H4 (cell line): Measurements from ENCODE around the gene CIBAR2. TPM values are rescaled to one million over a fixed set of nuclear protein-coding genes. Genes with fewer than 3 reads are reported as not detected.

Experiments
- DNase-seq: peaks from one replicate; pipeline ENCODE4 v3.0.0-alpha.2; 2015; ENCODE audit warnings: low spot score
- total RNA-seq: library from RNA; depleted of rRNA; stranded (reverse); fragments of >200 nt; shearing (Covaris generic); gene quantifications from 2 replicates; pipeline ENCODE4 v1.2.3, GENCODE V29; 2014

The CIBAR2 gene
- total RNA-seq, 1 experiment from 2014 or later = not detected

DNA sequence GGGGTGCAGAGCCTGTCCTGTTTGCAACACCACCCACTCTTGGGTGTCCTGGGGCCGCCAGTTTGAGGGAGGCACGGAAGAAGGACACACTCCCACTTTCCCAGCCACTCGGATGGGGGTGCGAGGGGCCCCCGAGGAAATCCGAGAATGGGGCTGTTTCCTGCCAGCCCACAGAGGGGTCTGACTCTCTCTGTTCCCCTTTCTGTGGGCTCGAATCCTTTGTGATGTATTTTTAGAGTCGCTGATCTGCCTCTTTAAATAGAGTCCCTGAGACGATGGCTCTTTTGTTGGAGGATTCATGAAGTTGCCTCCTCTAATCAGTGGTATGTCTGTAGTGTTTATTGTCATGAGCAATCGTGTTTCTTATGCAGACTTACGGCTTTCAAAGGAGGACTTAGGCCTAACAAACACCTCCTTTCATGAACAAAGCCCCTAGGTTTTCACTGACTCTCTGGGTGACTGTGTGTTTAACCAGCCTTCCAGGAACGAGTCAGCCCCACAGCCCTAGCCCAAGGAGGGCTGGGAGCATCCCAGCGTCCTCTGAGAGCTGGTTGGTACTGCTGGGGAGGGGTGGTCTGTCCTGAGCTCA is 29.1 kb downstream of the CIBAR2 start:
- no peak for DNase-seq

DNA sequence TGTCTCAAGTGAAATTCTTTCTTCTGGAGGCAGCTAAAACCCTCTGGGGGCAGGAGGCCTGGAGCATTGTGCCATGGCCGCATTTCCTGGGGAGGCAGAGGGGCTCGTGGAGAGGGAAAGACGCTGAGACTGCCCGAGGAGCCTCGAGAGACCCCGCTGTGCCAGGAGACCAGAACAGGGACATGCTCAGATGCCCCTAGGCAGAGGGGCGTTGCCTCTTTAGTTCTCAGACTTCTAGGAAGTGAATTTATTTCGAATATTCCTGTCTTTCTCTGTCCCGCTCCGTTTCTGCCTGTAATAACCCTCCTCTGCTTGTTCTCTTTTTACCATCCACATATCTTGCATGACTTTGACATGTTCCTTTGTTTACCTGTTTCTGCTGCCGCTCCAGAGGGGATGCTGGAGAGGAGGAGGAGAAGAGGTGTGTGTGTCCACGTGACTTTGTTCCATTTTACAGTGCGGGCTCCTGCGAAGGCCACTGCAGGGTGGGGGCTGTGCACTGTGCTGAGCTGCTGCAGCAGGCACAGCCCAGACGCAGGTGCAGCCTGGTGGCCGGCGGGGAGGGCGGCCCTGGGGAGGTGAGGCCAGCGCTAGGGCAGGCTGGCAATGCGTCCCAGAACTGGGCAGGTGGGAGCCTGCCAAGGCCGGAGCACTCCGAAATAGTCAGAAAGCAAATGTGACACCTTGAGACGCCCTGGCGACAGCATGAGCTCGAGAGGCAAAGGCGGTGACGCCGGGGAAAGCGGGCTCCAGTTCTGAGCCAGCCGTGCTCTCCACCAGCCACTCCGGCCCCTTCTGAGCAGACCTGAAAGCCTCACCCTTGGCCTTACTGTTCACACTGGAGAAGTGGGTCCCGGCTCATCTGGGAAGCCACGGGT is 29.9 kb downstream of the CIBAR2 start:
- DNase-seq = no peak

DNA sequence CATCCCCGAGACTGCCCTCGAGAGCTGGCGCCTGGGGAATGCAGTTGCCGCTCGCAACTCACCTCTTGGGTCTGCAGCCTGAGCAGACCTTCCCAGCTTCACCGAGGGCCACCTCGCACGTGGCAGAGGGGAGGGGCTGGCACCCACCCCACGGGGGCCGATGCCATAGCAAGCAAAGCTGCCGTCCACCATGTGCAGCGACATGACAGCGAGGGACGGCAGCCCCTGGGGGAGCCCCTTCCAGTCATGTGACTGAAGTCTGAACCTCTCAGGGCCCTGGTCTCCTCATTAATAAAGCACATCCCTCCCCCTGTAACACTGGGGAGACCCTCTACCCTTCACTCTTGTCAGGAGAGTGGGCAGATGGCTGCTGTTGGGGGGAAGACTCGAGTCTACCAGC is 30.5 kb downstream of the CIBAR2 start:
- DNase-seq = no peak

DNA sequence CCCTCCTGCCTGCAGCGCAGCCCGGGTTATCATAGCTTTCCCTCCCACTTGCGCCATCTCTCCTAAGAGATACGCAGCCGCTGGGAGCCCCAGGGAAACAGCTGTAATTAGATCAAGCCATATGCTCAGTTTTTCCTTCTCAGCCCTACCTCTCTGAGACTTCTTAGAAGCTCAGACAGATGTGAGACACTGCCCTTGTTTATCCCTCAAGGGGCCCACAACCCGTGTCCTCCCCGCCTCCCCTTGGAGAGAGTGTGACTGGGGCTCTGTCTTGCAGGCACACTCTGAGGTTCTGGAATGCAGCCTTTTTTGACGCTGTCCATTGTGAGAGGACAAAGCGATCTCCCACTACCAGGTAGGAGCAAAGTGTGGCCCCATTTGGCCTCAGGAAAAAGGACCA is 31.2 kb downstream of the CIBAR2 start:
- no peak for DNase-seq

DNA sequence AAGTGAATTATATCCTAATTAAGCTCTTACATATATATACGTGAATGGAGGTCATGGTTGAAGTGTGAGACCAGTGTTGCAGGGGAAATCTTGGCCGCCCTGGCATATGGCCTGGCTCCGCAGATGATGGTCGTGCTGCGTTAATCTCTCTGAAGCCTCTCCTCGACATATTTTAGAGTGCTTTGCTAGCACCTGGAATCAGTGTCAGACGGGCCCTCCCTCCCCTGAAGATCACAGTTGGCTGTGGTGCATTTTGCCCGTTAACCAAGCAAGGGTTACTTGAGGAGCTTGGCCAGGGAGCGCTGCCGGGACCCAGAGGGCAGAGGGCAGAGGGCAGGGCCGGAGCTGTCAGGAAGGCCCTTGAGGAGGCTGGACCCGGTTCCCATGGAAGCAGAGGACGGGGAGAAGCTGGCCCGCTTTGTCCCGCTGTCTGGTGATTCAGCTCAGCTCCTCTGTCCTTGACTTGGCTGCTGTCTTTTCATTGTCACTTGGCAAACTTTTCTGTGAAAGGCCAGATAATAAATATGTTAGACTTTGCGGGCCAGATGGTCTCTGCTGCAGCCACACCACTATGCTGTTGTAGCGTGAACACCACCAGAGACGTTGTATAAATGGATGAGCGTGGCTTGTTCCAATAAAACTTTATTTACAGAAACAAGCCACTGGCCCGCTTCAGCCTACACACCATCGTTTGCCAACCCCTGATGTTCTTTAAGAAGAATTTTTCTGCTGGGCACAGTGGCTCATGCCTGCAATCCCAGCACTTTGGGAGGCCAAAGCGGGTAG is 32.3 kb downstream of the CIBAR2 start:
- DNase-seq = no peak

DNA sequence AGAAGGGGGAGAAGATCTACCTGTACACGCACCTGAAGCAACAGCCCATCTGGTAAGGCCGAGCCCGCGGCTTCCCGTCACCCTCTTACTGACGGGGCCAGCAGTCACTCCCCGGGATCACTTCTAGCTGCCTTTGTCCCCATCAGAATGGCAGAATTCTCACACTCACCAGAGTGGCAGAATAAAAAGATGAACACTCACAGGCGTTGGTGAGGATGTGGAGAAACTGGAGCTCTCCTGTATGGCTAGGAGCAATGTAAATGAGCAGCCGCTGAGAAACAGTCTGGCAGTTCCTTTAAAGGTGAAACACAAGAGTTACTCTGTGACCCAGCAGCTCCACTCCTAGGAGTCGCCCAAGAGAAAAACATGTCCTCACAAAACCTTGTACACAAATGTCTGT is 33.3 kb downstream of the CIBAR2 start:
- DNase-seq = no peak

DNA sequence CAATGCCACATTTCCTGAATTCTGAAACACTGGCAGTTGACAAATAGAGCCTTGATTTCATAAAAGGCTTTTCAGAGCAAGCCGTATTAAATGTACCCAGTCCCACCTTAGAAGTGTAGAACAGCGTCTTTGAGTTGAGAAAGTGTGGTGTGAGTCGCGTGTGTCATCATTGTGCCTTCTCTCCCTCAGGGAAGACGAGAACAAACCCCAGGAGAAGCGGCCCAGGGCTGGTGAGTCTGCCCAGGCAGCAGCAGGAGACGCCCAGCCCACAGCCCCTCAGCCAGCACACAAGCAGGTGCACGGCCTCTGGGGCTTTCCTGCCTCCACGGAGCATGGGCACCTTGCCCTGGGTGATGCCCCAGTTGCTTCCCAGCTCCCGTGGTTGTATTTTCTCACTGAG is 34.0 kb downstream of the CIBAR2 start:
- no peak for DNase-seq

DNA sequence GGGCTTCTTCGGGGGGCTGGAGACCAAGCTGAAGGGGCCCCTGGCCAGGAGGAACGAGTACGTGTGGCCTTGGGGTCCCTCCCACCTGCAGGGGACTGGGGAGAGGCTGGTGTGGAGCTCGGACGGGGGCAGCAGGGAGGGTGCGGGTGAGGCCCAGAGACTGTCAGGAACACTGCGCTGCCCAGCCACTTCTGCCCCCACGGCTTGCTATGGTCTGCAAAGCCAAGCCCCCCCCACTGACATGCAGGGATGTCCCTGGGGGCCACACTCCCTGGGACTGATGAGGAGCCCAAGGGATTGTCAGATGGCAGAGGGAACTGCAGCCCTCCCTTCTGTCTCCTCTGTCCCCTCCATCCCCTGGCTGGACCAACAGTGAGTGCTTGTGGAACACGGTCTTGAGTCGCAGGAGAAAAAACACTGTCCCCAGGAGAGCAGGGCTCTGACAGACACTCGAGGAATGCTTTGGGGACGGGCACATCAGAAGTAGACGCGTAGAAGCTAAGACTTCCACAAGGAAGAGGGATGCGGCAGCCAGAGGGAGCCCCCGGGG is 34.6 kb downstream of the CIBAR2 start:
- no peak for DNase-seq

DNA sequence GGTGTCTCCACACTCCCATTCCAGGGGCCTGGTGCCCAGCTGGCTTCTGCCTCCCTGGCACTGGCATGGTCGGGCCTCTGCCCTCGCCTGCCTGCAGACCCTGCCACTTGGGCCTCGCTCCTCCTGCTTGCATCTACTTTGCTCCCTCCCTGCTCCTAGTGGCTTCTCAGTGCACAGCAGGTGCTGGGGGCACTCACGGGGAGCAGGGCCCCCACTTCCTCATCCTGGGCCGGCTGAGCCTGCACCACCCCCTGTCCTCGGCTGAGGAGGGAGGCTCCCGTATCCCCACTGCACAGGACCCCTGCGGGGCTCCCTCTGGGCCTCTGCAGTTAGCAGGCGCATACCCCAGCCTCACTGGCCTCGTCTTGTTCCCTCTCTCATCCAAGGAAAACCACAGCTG is 35.2 kb downstream of the CIBAR2 start:
- no peak for DNase-seq

DNA sequence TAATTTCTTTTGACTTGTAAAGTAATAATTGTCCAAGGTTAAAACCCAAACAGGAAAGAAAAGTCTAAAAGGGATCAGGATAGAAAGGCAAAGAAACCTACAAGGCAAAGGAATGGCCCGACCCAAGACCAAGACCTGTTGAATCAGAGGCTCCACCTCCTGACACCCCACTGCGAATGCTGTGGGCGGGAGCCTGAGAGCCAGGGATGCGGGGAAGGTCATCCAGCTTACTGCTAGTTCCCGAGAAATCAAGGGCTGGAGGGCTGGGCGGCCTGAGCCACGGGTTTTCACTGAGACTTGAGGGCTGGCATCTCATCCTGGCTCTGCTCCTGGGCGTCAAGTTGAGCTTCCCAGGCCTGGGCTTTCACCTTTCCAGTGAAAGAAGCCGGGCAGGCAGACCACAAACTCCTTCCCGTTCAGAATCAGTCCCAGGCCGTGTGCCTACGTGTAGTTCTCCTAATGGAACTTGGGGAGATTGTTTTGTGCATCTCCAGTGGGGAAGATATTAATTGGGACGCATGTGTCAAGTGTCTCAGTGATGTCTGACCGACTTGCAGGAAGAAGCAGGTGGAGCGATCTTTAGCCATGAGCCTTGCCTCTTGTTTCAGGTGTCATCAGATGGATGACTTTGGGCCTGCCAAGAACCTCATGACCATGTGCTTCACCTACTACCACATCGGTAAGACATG is 36.9 kb downstream of the CIBAR2 start:
- no peak for DNase-seq

DNA sequence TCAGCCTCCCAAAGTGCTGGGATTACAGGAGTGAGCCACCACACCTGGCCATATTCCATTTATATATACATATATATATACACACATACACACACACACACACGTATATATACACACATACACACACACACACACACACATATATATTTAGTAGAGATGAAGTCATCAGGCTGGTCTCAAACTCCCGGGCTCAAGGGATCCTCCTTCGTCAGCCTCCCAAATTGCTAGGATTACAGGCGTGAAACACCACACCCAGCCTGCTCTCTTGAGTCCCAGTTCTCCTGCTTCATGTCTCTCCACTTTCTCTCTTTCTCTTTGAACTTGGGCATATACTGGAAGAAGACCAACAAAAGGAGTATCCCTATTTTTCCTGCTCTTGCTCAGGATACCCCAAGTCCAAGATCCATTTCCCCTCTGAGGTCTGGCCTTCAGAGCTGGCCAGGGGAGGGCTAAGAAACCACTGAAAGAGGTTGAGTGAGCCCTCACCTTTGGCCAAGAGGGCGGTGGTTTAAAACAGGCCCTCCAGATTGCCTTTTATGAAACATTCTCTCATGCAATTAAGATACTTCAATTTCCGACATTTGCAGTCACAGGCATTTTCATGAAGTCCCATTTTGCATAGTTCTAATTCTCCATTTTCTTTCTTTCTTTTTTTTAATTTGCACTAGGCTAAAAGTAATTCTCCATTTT is 37.9 kb downstream of the CIBAR2 start:
- no peak for DNase-seq

DNA sequence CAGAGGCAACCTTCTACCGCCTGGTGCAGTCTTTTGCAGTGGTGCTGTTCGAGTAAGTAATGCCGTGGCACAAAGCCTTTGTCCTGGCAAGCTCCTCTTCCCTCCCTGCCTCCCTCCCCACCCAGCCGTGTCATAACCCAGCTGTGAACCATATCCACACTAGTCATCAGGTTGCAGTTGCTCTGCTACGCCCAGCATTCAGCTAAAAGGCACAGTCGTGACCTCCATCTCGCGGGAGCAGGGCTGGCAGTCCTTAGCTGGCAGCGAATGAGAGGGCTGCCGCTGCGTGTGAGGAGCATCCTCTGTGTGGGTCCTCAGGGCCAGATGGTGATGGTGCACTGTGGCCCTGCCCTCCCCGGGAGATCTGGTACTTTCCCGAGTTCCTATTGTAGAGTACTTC is 39.3 kb downstream of the CIBAR2 start:
- DNase-seq = no peak

DNA sequence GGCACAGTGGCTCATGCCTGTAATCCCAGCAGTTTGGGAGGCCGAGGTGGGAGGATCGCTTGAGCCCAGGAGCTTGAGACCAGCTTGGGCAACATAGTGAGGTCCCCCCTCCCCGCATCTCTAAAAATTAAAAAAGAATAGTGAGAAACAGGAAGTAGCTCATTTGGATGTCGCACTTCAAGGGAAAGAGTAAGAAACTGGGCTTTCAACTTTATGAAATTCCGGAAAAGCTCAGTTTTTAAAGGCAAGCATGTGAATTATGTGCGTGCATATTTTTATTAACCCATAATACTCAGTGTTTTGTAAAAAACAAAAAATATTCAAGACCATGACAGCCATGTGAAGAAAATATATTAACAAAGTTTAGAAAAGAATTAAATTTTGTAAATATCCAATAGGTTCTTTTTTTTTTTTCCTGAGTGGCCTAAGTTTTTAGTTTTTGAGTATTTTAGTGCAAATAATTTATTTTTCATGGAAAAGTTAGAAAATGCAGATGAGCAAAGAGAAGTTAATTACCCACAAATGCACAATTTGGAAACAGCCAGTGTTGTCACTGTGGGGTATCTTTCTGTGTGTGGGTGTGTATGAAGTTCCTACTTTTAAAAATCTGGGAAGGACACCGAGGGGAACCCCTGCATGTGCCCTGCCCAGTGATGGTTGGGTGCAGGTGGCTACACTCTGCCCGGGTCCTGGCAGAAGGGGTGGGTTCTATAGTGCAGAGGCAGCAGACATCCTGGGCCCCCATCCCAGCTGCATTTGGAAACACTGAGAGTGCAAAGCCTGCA is 40.0 kb downstream of the CIBAR2 start:
- DNase-seq = no peak

DNA sequence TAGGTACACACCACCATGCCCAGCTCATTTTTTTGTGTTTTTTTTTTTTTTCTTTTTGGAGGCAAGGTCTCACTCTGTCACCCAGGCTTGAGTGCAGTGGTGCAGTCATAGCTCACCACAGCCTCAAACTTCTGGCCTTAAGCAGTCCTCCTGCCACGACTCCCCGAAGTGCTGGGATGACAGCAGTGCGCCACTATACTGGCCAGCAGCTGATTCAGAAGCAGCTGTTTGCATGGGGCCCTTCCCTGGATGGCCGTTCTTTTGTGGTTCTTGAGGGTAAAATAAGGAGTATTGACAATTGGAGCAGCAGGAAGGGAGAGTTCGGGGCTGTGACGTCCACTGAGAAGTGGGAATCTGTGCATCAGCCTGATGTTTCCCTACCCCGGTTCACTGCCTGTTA is 43.1 kb downstream of the CIBAR2 start:
- no peak for DNase-seq

DNA sequence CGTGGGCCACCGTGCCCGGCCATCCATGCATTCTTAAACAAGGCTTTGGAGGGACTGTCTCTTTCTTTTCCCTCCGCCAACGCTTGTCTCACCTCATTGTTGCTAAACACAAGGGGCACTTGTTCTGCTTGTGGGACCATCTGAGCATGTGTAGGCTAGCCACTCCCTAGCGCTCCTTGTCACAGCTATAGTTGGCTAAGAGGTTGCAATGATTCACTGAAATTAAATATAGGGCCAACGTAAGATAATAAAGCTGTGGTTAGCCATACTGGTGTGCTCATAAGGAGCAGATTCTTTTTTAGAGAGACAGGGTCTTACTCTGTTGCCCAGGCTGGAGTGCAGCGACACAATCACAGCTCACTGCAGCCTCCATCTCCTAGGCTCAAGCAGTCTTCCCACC is 43.5 kb downstream of the CIBAR2 start:
- DNase-seq = no peak

DNA sequence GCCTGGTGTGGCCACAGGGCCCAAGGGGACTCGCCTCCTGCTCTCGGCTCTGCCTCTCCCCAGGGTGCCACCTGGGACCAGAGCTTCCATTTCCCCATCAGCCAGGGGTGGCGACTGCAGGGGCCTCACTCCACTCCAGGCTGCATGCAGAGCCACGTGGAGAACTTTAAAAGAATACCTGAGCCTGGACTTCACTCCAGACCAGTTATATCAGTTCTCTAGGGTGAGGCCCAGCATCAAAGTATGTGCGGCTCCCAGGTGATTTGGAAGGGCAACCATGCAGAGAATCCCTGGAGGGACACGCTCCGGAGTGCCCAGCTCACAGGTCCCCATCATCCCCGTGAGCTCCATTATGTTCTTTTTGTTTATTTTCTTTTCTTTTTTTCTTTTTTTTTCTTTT is 44.8 kb downstream of the CIBAR2 start:
- no peak for DNase-seq

DNA sequence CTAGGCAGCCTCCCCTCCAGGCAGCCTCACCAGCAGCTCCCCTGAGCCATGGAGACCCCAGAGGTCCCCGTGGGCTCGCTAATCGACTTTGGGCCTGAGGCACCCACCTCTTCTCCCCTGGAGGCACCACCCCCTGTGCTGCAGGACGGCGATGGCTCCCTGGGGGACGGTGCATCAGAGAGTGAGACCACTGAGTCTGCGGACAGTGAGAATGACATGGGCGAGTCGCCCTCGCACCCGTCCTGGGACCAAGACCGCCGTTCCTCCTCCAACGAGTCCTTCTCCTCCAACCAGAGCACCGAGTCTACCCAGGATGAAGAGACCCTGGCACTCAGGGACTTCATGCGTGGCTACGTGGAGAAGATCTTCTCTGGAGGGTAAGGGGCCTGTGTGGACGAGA is 45.2 kb downstream of the CIBAR2 start:
- no peak for DNase-seq

DNA sequence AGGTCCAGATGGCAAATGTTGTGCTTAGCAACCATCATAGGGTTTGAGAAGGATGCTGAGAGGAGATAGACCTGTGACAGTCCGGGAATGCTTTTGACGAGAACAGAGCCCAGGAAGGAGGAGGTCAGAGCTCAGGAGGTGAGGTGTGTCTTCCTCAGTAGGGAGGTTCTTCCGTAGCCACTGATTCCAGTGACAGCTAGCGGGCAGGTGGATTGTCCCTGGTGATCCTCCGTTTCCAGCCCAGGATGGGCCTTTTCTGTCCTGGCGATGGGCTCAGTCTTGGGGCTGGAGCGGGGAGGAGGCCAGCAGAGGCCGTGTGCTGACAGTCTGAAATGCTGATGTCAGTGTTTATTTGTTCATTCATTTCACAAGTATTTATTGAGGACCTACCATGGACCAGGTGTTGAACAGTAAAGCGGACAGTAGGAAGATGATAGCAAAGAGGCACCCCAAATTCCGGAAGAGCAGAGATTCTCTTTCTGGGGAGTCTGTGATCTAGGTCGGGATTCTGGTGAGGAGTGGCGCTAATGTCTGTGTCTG is 45.9 kb downstream of the CIBAR2 start:
- no peak for DNase-seq

DNA sequence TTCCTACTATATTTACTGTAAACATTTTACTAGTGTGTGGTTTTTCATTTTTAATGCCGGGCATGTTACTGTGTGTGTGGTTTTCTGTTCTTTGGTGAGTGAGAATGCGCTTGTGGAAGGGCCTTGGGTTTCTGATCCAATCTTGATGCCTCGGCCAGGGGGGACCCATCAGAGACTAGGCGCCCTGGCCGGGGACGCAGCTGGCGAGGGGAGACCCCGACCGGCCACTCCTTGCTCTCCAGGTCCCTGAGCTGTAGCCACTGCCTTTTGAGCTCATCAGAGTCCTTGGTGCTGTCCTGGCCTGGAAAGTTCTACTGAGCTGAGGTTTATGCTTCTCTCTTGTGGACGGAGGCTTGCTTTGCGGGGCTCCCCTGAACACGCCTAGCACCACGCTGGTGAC is 47.2 kb downstream of the CIBAR2 start:
- DNase-seq = no peak

DNA sequence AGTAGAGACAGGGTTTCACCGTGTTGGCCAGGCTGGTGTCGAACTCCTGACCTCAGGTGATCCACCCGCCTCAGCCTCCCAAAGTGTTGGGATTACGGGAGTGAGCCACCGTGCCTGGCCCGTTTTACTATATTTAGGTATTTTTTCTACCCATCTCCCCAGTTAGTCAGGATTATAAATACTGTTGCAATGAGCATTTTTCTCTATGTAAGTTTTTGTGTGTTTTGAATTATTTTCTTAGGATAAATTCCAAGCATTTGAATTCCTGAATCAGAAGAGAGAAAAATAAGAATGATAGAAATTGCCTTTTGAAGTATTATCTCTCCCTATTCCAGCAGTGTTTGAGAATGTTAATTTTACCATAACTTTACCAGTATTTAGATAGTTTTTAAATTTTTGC is 48.1 kb downstream of the CIBAR2 start:
- no peak for DNase-seq
